ENCODE data around the gene ASTN2.
"Not testable (repeated sequence)": the region's sequence is repeated elsewhere in the genome, so short reads cannot be mapped to it uniquely, and the experiment has no call there.

ASTN2 gene

DNA sequence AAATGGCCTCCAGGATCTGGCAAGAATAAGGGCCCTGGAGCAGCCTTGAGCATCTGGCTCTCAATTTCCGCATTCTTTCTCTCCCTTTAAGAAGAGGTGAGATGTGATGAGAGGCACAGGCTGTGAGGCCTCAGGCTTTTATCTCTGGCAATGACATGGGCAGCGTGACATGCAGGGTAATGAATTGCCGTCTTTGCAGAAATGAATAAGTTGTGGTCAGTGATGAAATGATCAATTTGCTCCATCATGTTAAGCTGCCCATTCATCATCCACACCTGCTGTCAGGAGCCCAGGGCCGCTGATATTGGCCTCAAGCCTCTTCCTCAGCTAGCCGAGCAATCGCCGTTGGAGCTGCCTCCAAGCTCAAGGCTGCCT lies 462.4 kb downstream of the ASTN2 start:
- ATAC-seq (no peak), DNase-seq (no peak)

DNA sequence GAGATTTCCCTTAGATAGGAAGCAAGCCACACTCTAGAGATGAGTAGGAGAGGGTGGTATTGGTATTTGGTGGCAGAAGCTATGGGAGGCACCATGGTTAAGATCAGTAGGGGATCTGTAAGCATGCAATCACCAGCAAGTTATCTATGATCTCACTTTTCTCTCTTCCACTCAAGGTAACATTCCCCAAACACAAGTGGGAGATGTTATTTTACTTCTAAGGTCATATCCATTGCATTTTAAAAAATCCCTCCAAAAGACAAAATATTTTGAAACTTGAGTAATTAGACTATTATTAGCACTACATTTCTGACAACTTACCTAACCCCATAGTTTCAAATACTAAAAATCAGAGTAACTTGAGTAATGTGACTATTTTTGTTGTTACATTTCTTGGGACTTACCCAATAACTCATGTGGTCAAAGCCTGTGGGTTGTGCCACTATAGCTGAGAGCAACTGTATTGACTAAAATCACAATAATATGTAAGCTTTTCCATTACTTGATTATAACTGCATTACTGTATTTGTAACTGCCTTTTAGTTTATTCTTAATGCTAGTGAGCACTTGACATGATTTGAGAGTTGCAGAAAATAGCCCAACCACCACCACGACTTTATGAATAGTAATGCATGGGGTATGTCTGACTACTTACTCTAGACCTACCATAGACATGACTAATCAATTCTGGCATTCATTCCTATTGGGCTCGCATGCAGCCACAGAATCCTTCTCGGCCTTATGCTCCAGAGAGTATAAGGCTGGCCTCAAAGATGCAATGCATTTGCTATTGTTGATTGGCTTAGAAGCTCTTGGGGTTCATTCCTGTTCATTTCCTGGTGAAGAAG lies 463.0 kb downstream of the ASTN2 start:
- peak; percentile 6 for ATAC-seq

DNA sequence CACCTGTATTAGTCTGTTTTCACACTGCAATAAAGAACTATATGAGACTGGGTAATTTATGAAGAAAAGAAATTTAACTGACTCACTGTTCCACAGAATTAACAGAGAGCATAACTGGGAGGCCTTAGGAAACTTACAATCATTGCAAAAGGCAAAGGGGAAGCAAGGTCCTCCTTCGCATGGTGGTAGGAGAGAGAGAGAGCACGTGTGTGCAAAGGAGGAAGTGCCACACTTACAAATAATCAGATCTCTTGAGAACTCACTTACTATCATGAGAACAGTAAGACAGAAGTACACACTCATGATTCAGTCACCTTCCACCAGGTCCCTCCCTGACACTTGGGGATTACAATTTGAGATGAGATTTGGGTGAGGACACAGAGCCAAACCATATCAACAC lies 469.0 kb downstream of the ASTN2 start:
- DNase-seq: no peak

More for the DNA sequence above, 463.0 kb downstream of the ASTN2 start:
- DNase-seq: no peak

DNA sequence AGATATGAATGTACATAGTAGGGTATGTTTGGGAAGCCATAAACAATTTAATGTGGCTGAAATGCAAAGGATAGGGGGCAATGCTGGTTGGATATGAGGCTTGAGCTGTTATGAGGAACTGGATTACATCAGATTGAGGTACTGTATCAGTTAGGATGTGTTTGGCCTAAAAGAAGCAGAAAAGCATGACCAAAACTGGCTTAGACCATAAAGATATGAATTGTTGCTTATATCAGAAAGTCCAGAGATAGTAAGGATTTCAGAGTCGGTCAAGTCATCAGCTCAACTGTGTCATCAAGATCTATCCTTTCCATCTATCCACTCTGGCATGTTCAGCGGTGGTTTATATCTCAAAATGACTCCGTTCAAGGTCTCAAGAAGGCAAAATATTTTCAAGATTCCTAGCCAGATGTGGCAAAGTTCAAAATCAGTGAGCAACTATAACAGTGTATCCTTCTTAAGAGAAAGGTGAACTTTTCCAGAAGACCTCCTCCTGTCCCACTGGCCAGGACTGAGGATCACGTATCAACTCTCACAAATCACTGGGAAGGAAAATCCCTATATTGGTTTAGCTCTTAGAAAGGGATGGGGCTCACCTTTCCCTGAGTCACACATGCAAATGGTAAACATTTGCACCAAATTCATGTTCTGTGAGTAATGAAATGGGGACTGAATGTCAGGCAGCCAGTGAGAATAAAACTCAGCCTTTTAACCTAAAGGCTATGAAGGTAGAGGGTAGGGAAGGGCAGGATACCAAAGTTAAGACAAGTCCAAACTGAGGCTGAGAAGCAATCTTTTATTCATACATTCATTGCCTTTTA lies 469.9 kb downstream of the ASTN2 start:
- ATAC-seq (no peak), DNase-seq (no peak)

More for the DNA sequence above, 469.0 kb downstream of the ASTN2 start:
- ATAC-seq: no peak

DNA sequence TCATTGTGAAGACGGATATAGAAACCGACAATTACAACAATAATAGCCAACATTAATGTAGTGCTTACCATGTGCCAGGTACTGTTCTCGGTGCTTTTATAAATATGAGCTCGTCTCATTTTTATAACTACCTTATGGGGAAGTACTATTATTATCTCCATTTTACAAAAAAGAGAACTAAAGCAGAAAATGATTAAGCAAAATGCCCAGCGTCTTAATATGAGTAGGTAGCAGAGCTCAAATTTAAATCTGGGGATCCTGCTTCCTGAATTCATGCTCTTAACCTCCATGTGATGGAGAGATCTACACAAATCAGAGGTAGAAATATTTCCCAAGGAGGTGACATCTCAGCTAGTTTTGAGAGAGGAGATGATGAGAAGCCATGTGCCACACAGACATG lies 470.9 kb downstream of the ASTN2 start:
- DNase-seq (no peak), ATAC-seq (no peak)

DNA sequence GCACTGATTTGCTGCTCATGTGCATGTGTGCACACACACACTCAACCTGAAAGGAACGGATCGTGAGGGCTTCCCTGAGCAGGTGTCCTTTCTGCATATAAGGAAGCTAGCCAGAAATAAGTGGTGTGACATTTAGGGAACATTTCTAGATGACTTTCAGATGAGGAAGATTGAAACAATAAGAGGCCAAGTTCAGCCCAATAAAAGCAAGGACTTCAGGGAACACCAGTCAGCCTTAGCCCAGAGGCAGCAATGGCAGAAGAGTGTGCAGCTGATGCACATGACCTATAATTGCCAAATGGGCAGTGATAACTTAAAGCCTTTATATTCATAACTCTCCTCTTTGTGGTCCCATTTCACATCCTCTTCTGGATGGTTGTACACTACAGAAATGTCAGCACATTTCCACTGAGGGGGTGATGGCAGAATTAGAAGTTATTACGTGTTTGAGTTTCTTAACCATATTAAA lies 472.2 kb downstream of the ASTN2 start:
- no peak for DNase-seq
- ATAC-seq: no peak

DNA sequence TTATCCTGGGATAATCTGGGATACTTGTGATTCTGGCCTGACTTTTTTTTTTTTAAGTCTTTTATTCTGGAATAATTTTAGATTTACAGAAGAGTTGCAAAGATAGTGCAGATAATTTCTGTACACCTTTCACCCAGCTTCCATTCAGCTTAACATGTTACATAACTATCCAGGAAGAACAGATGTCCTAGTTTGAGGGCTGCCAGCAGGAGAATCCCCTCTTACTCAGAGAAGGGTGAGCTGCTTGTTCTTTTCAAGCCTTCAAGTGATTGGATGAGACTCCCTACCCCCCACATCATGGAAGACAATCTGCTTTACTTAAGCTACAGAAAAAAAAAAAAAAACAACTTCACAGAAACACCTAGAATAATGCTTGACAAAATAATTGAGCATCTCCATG lies 473.6 kb downstream of the ASTN2 start:
- no peak for DNase-seq
- no peak for ATAC-seq

DNA sequence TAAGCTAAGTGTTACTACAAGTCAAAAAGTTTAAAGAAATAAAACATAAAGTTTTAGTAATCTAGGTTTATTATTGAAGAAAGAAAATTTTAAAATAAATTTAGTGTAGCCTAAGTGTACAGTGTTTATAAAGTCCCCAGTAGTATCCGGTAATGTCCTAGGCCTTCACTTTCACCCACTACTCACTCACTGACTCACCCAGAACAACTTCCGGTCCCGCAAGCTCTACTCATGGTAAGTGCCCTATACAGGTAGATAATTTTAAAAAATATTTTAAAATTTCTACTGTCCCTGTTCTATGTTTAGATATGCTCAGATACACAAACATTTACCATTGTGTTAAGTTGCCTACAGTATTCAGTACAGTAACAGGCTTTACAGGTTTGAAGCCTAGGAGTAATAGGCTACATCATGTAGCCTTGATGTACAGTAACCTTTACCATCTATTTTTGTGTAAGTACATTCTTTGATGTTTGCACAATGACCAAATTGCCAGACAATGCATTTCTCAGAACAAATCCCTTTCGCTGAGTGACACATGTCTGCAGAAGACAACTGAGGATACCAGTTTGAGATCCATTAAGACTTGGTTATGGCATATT lies 474.1 kb downstream of the ASTN2 start:
- ATAC-seq (no peak), DNase-seq (no peak)

DNA sequence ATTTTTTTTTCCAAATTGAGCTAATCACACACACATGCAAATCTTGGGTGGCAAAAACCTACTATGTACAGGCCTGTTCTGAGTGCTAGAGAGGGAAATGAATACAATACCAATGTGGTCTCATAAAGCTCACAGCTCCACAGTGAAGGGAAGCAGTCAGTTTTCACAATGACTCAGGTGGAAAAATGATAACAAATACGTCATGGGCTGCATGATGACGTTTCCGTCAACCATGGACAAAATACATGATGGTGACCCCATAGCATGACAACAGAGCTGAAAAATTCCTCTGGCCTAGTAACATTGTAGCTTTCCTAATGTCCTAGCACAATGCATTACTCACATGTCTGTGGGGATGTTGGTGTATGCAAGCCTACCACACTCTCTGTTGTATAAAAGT lies 475.2 kb downstream of the ASTN2 start:
- no peak for ATAC-seq
- DNase-seq: no peak

DNA sequence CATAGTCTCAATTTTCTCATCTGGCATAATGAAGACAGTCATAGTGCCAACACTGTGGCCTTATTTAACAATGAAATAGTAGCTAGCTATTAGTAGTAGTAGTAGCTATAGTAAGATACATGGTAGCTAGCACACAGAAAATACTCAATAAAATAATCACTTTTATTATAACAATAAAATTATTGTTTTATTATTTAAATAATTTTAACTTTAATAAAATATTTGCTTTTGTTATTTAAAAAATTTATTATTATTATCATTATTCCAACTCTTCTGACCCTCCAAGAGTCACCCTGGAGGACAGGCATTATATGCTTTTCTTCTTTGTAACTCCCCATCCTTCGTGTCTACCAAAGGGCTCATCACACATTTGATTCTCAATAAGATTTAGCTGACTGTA lies 475.7 kb downstream of the ASTN2 start:
- ATAC-seq: no peak
- no peak for DNase-seq

DNA sequence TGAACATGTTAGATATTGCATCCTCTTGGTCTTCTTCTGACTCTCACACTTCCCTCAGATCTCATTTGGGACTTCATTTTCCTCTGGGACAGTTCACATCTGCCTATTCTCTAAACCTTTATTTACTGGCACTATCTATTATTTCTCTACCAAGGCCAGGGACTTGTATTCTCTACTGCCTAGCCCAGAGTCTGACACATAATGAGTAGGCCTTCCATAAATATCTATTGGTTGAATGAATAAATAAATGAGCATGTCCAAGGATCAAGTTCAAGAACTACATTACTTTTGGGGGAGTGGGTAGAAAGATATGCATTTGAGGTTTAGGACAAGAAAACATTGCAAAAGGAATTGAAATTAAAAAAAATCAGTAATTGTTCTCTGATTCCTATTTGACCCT lies 477.5 kb downstream of the ASTN2 start:
- no peak for DNase-seq
- no peak for ATAC-seq

DNA sequence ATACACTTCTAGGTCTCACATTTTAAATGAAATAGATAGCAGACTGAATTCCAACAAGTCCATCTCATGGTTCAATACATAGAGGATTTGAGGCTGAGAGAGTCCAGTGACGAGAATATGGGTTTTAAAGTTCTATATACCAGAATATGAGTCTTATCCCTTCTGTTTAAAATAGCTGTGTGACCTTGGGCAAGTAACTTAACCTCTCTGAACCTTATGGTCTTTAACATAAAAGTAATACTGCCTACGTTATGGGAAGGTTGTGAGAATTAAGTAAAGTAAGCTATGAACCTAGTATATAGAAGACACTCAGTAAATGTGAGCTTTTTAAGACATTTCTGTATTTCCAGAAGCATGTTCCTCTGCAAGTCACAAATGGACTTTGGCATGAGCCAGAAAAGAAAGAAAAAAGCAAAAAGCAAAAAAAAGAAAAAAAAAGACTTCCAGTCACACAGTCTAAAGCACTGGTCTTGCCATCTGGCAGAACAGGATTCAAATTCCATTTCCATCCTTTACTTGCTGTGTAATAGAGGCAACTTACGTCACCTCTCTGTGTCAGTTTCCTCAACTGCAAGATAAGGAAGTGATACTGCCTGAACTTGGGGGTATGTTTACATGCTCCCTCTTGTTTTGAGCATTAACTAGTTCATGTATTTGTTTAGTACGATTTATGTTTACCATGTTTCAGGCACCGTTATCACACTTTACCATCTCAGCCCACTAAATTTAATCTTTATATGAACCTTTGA lies 479.5 kb downstream of the ASTN2 start:
- no peak for ATAC-seq

DNA sequence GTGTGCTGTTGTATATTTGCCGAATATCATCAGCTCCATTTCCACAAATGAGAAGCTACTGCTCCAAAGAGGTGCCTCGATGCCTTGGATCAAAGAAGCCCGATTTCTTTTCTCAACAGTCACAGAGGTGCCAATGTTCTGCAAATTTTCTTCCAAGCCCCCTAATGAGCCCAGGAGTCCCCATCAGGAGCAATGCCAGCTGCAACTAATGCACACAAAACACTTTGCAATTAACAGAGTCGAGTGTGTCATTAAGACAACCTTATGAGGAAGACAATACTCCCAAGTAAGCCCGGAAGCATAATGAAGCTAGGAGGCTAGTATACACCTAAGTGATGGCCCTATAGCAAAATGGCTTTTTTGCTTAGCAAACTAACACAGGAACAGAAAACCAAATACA lies 480.7 kb downstream of the ASTN2 start:
- ATAC-seq (no peak), DNase-seq (no peak)

More for the DNA sequence above, 479.5 kb downstream of the ASTN2 start:
- no peak for DNase-seq

DNA sequence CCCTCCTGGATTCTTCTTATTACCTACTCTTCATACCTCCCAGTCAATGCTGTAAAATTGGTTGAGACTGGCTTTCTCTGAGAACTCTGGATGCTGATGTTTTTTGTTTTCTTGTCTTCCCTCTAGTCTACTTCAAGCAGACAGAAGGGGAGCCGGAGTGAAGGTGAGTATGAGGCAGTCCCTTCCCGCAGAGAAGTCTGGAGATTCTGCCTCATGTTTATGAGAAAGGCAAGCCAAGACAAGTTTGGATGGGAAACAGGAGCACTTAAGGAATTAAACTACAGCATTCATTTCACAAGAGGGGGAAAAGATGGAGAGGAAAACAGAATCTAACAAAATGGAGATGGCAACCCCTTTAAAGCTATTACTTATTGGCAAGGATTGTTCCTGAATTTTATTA lies 481.6 kb downstream of the ASTN2 start:
- DNase-seq (no peak), ATAC-seq (no peak)

DNA sequence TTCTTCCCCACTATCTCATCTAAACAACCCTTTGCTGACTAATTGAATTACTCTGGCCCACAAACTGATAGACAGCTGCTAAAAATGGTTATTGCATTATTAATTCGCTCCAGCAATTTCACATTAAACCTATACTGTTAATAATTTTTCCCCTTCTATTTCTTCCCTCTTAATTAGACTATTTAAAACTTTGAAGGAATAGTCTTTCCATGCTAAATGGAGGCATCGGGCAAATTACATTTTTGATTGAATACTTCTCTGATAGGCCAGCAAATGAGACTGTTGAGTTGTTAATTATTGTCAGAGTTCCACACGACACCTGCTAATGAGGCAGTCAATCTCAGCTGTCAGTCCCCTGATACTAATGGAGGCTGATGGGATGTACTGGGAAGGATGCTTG lies 485.2 kb downstream of the ASTN2 start:
- no peak for DNase-seq
- ATAC-seq: no peak

DNA sequence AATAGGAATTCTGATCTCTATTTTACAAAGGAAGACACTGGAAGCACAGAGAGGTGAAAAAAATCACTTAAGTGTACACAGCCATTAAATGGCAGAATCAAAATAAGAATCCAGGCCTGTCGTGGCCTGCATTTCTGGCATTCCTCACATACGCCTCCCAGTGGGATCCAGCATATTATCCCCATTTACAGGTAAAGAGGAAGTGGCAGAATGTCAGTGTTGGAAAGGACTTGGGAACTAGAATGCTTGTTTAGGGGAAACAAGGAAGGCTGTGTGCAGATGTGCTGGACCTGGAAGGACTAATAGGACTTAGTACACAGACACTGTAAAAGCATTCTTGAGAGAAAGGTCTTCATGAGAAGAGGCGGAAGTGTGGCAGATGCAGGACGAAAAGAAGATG lies 486.0 kb downstream of the ASTN2 start:
- DNase-seq: no peak
- ATAC-seq: no peak

DNA sequence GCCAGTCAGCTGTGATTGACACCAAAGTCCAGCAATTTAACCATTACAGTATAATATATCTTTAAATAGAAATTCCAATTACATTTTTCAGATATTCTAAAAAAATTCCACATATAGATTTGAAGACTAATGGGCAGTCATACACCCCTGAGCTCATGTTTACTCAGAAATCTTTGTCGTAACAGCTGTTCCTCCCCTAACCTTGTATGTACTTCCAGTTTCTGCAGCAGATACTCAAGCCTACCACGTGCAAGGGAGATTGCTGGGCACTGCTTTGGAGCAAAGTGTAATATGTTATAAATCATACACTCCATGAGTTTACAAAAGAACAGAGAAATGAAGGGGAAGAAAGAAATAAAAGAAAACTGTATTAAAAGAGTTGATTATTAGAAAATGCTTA lies 486.6 kb downstream of the ASTN2 start:
- ATAC-seq (no peak), DNase-seq (no peak)

DNA sequence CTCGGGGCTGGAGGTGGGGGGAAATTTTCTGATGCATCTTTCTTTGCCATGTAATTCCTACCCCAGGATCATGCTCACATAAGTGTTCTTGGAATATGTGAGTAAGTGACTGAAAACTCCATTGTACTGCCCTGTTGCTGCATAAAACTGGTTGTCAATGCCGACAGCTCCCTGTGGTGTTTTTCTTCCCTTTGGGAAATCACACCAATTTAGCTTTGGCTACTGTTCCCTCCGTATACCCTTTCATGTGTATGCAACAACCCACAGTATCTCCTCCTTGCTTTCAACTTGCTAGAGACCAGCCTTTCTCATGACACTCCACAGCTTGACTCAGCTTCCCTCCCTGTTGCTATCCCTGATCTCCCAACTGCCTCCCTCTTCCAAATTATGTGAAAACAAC lies 487.1 kb downstream of the ASTN2 start:
- DNase-seq (no peak), ATAC-seq (no peak)

DNA sequence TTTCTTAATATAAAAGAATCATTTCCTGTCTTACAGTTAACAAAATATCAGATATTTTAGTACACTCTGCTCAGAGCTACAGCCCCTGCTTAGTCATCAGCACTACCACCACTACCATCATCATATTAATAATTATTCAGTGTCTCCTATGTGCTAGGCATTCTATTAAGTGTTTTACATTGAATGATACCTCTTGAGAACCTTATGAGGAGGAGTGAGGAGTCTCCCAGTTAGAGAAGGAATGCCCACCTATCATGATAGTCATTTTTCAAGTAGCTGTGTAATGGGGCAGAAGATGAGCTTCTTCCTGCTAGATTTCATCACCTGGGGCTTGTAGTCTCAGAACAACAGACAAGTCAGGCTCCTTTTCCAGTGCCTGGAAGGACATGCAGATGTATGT lies 489.7 kb downstream of the ASTN2 start:
- ATAC-seq: no peak
- DNase-seq: no peak

DNA sequence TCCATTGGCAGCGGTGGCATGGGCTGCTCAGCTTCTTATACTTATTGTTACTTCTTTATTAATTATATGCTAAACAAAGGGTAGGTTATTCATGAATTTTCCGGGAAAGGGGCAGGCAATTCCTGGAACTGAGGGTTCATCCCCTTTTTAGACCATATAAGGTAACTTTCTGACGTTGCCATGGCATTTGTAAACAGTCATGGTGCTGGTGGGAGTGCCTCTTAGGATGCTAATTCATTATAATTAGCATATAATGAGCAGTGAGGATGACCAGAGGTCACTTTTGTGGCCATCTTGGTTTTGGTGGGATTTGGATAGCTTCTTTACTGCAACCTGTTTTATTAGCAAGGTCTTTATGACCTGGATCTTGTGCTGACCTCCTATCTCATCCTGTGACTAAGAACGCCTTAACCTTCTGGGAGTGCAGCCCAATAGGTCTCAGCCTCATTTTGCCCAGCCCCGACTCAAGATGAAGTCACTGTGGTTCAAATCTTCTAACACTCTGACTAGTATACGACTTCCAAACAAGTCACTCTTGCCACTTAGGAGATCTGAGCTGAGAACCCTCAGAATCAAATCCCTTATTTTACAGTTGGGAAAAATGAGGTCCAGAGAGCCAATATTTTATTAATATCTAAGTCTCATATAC lies 490.3 kb downstream of the ASTN2 start:
- ATAC-seq (no peak), DNase-seq (no peak)

DNA sequence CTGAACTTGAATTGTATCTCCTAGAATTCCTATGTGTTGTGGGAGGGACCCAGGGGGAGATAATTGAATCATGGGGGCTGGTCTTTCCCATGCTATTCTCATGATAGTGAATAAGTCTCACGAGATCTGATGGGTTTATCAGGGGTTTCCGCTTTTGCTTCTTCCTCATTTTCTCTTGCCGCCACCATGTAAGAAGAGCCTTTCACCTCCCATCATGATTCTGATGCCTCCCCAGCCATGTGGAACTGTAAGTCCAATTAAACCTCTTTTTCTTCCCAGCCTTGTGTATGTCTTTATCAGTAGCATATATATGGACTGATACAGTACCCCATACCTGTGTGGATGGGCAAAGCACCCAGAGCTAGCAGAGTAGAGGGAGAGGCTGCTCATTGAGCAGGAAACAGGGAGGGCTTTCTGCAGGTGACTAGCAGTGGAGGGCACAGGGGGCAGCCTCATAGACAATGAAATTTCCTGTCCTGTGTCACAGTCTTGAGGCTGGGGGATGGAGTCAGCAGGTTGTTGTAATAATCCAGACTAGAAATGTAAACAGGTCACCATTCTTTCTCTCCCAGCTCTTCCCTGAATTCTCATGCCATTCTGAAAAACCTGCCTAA lies 496.9 kb downstream of the ASTN2 start:
- not testable (repeated sequence) for ATAC-seq, DNase-seq

Data from stimulated activated naive CD8-positive, alpha-beta T cell treated with anti-CD3 and anti-CD28 coated beads, Interleukin-15, Interleukin-2, amounts not matched to agents 100 U/mL and 50 U/mL, for 24 hours (primary cell).